Measurements from ENCODE around the gene PPM1H. TPM values are rescaled to one million over a fixed set of nuclear protein-coding genes. Genes with fewer than 3 reads are reported as not detected.

PPM1H gene
- total and polyA plus RNA-seq, 10 of the 15 experiments (the other 5 are each of a cell fraction or from before 2014, with no cell fraction given): 0.11 to 0.83 (median 0.49) TPM

DNA sequence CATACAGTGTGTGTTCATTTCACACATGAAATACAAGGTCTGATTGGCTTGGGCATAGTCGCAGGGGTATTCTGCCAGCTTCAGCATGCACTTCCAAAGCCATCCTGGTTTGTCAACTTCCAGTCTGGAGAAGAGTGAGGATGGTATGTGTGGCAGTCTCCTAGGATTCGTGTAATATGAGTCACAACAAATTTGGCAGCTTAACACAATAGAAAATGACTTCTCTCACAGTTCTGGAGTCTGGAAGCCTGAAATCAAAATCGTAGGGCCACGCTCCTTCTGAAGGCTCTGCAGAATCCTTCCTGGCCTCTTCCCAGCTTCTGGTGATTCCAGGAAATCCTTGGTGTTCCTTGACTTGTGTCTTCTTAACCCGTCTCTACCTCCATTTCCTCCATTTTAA lies 167.5 kb downstream of the PPM1H start (continued):
- no peak for TF ChIP-seq PBX3 (IDR thresholded peaks at IDR 0.05; ENCODE audit: insufficient replicate concordance, low read depth, low read length)
- no peak for TF ChIP-seq ZNF207 (IDR thresholded peaks at IDR 0.05; ENCODE audit: borderline replicate concordance)
- TF ChIP-seq TCF3 (IDR thresholded peaks at IDR 0.05; ENCODE audit: borderline replicate concordance, insufficient read depth, low read depth, low read length): no peak
- no peak for TF ChIP-seq ASH2L (IDR thresholded peaks at IDR 0.05; ENCODE audit: borderline replicate concordance, low read depth)
- no peak for TF ChIP-seq ETV6 (conservative IDR thresholded peaks at IDR 0.05 in 1 of 2, IDR thresholded peaks at IDR 0.05 in 1 of 2; ENCODE audit: borderline replicate concordance in 1 of 2, low read depth in 1 of 2)

- Histone ChIP-seq H3K36me3 (ENCODE audit: control insufficient read depth in 2 of 2, insufficient read depth in 2 of 2, low read length in 1 of 2) (no peaks in the 10 kb centered on the region), H3K4me3 (no peak overlapping the region), H3K9ac (ENCODE audit: control insufficient read depth, insufficient read depth, low read length) (no peak overlapping the region), H4K20me1 (ENCODE audit: control insufficient read depth, insufficient read depth) (no peaks in the 10 kb centered on the region), H3K4me1 (ENCODE audit: control insufficient read depth, insufficient read depth, low read length) (no peaks in the 10 kb centered on the region), H2AFZ (ENCODE audit: control insufficient read depth, low read depth, low read length) (no peak overlapping the region), H3K27ac (ENCODE audit: control insufficient read depth, insufficient read depth) (no peak overlapping the region), H3K79me2 (ENCODE audit: control insufficient read depth, insufficient read depth, low read length) (no peaks in the 10 kb centered on the region), H3K4me2 (ENCODE audit: control insufficient read depth, insufficient read depth) (no peak overlapping the region), H3K27me3 (replicated peaks in 1 of 2; ENCODE audit: control insufficient read depth in 2 of 2, insufficient read depth in 2 of 2, low read length in 1 of 2) (no peaks in the 10 kb centered on the region), H3K9me3 (replicated peaks; ENCODE audit: control insufficient read depth, insufficient read depth, low read length) (no peaks in the 10 kb centered on the region)
- ChIA-PET CTCF (interaction anchor here (1.7 kb wide), 1 partner anchor 192 kb away, joined by 4 read pairs; no protein-coding TSS in a partner anchor), RAD21 (ENCODE audit: unreplicated experiment) (interaction anchor here (0.8 kb wide), 1 partner anchor 151 kb away, joined by 3 read pairs; no protein-coding TSS in a partner anchor), POLR2A (interaction anchor here (0.7 kb wide), 1 partner anchor 65 kb away, joined by 4 read pairs; no protein-coding TSS in a partner anchor), SMC1A (ENCODE audit: uncharacterized antibody, unreplicated experiment) (interaction anchor here (0.8 kb wide), 1 partner anchor 12 kb away, joined by 3 read pairs; no protein-coding TSS in a partner anchor)
- 100% methylated on average over 1 of the region's 1 CpG for WGBS (ENCODE audit: insufficient coverage, insufficient replicate concordance, low lambda C conversion rate, missing lambda C conversion rate)
- intact Hi-C loops (cut with micrococcal nuclease; ENCODE audit: unreplicated experiment): no loop called here
- ATAC-seq (no peak), DNase-seq (ENCODE audit: low read depth, low spot score) (no peak), FAIRE-seq (no peak)
- TF ChIP-seq KAT2A (conservative IDR thresholded peaks at IDR 0.05; ENCODE audit: control insufficient read depth, low read depth, low read length) (no peak), CBX5 (IDR thresholded peaks at IDR 0.05; ENCODE audit: low read depth) (no peak), EP300 (IDR thresholded peaks at IDR 0.05; ENCODE audit: borderline replicate concordance in 1 of 2, control insufficient read depth in 1 of 2, low read depth in 2 of 2, low read length in 2 of 2) (no peak), ATF3 (IDR thresholded peaks at IDR 0.05; ENCODE audit: borderline replicate concordance, extremely low read depth, low read depth, low read length) (no peak), BHLHE40 (IDR thresholded peaks at IDR 0.05; ENCODE audit: borderline replicate concordance in 1 of 2, low read depth in 2 of 2, low read length in 1 of 2) (no peak), DPF2 (IDR thresholded peaks at IDR 0.05) (no peak), BCL3 (IDR thresholded peaks at IDR 0.05; ENCODE audit: borderline replicate concordance, insufficient read depth, low read depth, low read length, poor library complexity, severe bottlenecking) (no peak), MYB (IDR thresholded peaks at IDR 0.05; ENCODE audit: borderline replicate concordance, low read depth, low read length) (no peak), SMAD1 (IDR thresholded peaks at IDR 0.05; ENCODE audit: low read depth, partially characterized antibody) (no peak), CHD1 (IDR thresholded peaks at IDR 0.05; ENCODE audit: low read depth, low read length) (no peak), FOXK2 (IDR thresholded peaks at IDR 0.05) (no peak), YBX1 (IDR thresholded peaks at IDR 0.05) (no peak), NR2C2 (IDR thresholded peaks at IDR 0.05; ENCODE audit: borderline replicate concordance, control insufficient read depth, insufficient read length, low read depth) (no peak), TBL1XR1 (IDR thresholded peaks at IDR 0.05; ENCODE audit: low read depth, low read length) (no peak)
- in situ Hi-C loops (cut with MboI): no loop called here
- BruUV-seq (replicated peaks): no TSS peak
Observed at GRCh38 chr12:62766496-62766895, 168.5 kb downstream of the PPM1H start.

Measured in GM12878 (cell line).